Pulmonary artery endothelial cell (primary cell): ENCODE results near the gene MON2. TPM values are rescaled to one million over a fixed set of nuclear protein-coding genes. Genes with fewer than 3 reads are reported as not detected.
"Not testable (repeated sequence)": the region's sequence is repeated elsewhere in the genome, so short reads cannot be mapped to it uniquely, and the experiment has no call there.

Source experiments
- DNase-seq: peaks from one replicate; pipeline ENCODE4 v3.0.0-alpha.2; 2011; ENCODE audit warnings: low read depth, low spot score
- total RNA-seq: library from RNA; depleted of rRNA; stranded (reverse); fragments of >200 nt; gene quantifications from 2 replicates; pipeline ENCODE4 v1.2.3, GENCODE V29; 2014

MON2 gene
- total RNA-seq, 1 donor from 2014 or later = 23.7 TPM

DNA sequence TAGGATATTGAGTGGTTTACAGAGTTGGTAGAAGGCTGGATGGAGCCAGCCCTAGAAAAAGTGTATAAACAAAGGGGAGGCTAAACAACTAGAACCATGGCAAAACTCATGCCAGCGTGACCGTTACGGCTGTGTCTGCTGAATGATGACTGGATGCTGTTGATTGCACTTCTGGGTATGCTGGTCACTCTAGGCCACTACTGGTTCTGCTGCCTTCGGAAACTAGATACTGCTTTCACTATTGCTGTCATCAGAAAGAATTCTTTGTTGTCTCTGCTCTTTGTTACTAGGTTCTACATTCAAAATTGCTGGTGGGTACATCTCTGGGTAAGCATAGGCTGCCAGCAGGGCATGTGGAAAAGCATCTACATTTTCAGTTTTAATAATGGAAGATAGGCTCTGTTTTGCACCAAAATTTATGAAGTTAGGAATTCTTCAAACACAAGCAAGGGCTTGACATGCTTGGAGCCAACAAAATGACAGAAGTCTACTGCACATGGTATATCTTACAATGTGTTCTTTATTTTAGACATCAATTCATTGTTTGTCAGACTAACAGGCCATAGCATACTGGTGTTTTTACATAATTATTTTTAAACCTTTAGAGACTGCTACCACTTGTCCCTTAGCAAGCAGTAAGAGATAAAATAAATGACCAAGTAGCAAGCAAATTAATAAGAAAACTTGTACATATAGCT is 15.4 kb downstream of the MON2 start:
- DNase-seq = no peak

GRCh38 chr12:62482769-62483168 is 16.1 kb downstream of the MON2 start:
- DNase-seq = no peak

GRCh38 chr12:62484233-62484632 is 17.6 kb downstream of the MON2 start:
- no peak for DNase-seq

- no peak for DNase-seq
Measured at GRCh38 chr12:62505786-62506185, 39.2 kb downstream of the MON2 start.

DNA sequence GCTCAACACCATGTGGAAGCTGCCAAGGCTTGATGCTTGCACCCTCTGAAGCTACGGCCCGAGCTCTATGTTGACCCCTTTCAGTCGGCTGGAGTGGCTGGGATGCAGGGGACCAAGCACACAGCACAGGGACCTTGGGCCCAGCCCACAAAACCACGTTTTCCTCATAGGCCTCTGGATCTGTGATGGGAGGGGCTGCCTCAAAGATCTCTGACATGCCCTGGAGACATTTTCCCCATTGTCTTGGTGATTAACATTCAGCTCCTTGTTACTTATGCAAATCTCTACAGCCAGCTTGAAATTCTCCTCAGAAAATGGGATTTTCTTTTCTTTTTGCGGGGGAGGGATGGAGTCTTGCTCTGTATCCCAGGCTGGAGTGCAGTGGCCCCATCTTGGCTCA is 46.3 kb downstream of the MON2 start:
- DNase-seq = no peak

- not testable (repeated sequence) for DNase-seq
Measured at GRCh38 chr12:62514080-62514479, 47.5 kb downstream of the MON2 start.

DNA sequence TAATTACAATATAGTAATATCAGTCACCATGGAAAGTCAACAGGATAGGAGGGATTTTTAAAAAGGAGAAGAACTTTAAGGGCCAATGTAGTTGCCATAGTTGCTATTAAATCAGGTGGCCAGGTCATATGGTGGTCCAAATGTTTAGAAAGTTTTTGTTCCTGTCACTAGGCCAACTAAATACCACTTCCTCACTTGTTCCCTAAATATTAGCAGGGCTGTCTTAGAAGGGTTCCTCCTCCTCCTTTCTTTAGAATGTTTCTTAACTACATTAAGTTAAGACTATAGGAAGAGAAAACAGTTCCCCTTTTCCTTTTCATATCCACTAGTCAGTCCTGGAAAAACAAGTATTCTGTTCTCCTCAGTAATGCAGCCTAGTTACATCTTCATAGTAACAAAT is 50.3 kb downstream of the MON2 start:
- DNase-seq = no peak

DNA sequence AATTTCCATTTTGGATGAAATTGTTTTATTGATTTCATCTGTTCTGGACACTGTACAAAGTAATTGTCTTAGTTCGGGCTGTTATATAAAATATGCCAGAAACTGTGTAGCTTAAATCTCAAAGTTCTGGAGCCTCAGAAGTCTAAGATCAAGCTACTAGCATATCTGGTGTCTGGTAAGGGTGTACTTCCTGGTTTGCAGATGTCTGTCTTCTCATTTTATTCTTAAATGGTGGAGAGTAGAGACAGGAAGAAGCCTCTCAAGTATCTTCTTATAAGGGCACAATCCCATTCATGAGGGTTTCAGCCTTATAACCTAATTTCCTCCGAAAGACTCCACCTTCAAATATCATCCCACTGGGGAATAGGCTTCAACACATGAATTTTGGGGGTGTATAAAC is 51.3 kb downstream of the MON2 start:
- DNase-seq = no peak

DNA sequence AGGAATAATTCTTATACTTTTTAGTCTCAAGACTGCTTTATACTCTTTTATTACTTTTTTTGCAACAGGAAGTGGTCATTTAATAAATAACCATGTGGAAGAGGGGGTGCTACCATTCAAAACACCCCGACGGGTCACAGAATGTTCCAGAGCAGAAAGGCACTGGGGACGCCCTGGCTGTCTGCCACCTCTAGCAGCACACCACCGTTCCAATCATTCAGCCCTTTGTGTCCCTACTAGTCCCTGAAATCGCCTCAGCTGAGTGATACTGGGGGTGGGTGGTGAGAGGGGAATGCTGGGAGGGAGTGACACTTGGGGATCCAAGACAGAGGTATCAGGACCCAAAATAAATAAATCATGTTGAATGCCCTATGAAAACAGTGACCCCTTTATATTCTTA is 52.4 kb downstream of the MON2 start:
- DNase-seq = no peak

DNA sequence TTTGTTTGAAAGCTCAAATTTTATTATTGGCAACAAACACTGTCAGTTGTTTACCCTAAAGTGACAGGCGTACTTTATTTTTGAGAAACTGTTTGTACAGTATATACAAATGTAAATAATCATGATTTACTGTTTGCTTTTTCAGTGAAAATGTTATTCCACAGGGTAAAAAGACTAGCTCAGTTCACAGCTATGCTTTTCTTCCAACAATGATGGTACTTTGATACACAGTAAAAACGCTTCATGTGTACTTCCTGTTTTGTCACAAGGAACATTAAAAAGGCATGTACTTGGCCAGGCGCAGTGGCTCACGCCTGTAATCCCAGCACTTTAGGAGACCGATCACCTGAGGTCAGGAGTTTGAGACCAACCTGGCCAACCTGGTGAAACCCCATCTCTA is 53.7 kb downstream of the MON2 start:
- DNase-seq = no peak

DNA sequence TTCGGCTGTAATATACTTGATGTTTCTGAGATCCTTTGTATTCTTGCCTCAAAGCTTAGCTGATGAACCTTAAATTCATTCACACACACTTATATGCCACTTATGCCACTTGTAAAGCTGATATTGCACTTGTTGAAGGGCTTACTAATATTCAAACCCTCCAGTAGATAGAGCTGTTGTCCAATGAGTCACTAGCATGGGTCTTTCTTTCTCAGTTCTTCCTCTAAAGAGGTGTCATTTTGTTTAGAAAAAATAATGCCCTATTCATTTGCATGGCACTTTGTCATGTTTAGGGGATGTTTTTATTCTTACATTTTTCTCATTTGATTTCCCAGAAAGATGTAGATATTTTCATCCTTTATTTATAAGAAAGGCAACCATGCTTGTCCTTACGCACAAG is 56.4 kb downstream of the MON2 start:
- no peak for DNase-seq

- no peak for DNase-seq
Measured at GRCh38 chr12:62523619-62524018, 57.0 kb downstream of the MON2 start.

DNA sequence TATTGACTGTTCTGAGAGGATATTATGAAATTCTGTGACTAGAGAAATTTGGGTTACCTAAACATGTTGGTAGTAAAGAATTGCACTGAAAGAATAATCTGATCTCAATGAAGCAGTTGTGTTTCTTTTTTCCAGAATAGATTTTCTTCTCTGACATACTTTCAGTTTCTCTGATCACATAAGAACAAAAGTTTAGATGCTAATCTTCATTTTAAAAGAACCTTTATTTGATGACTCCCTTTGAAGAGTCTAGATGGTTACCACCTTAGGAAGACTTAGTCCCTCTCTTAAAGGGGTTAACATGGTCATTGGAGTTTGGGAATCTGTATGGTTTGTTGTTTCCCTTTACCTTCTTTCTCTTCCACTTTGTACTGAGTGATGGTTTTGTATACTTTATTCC is 58.6 kb downstream of the MON2 start:
- no peak for DNase-seq

DNA sequence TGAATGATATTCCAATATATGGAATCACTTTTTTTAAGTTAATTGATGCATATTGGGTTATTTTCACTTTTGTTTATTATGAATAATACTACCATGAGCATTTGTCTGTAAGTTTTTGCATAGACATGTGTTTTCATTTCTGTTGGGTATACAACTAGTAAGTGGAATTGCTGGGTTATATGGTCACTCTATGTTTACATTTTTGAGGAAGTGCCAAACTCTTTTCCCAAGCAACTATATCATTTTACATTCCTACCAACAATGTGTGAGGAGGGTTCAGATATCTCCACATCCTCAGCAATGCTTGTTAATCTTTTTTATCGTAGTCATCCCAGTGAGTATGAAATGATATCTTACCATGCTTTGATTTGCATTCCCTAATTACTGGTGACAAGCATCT is 64.0 kb downstream of the MON2 start:
- DNase-seq = no peak

- no peak for DNase-seq
Measured at GRCh38 chr12:62532333-62532732, 65.7 kb downstream of the MON2 start.

GRCh38 chr12:62533087-62533754 is 66.6 kb downstream of the MON2 start:
- no peak for DNase-seq

DNA sequence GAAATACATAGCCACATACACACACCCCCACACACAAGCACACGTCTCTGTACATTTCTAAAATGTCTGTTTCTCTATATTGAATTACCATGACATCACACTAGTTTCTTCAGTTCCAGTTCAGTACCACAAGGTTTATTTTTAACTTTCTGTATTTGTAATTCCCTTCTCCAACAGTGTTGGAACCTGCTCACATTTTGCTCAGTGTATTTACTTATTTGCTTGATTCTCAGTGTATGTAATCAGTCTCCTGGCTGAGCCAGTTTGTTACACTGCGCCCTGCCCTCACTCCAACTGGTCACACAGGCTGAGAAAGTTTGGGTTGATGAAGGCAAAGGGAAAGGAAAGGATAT is 67.1 kb downstream of the MON2 start:
- DNase-seq = no peak

- no peak for DNase-seq
Measured at GRCh38 chr12:62536546-62536945, 69.9 kb downstream of the MON2 start.

- DNase-seq = peak; percentile 53
Measured at GRCh38 chr12:62537551-62537950, 70.9 kb downstream of the MON2 start.

GRCh38 chr12:62540354-62540753 is 73.7 kb downstream of the MON2 start:
- no peak for DNase-seq

GRCh38 chr12:62542814-62543213 is 76.2 kb downstream of the MON2 start:
- DNase-seq = no peak

- DNase-seq = no peak
Measured at GRCh38 chr12:62543324-62543723, 76.7 kb downstream of the MON2 start.

DNA sequence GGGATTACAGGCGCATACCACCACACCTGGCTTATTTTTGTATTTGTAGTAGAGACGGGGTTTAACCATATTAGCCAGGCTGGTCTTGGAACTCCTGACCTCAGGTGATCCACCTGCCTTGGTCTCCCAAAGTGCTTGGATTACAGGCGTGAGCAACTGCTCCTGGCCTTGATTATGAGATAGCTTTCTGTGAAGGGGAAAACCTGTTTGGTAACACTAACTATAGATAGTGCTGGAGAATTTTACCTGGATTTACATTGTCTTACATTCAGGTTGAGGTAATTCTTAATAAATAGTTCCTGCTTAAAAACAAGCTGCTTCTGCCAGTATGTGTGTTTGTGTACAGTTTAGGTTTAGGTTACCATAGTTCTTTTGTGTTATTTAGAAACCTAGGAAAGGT is 77.1 kb downstream of the MON2 start:
- DNase-seq = no peak
